Uterus (tissue), 2 donors: ENCODE measurements around the gene CADM2.

Experiments
- POLR2A ChIP-seq, 2 donors: fragments of 450-650 bp; IDR thresholded peaks; one replicate each; pipeline ENCODE4 v1.6.1; 2016; ENCODE audit warnings: antibody characterized with exemption in 2 of 2, mild to moderate bottlenecking in 1 of 2, moderate library complexity in 1 of 2
- TF ChIP-seq, protein P1 (sequence below), 4 experiments: fragments of 200-600 bp in 2 of 4; fragments of 450-650 bp in 2 of 4; sonication (generic) in 2 of 4; IDR thresholded peaks; one replicate each; pipeline ENCODE4 v1.5.1; 2016 to 2019; ENCODE audit warnings: antibody characterized with exemption in 4 of 4, mild to moderate bottlenecking in 2 of 4, moderate library complexity in 1 of 4

DNA sequence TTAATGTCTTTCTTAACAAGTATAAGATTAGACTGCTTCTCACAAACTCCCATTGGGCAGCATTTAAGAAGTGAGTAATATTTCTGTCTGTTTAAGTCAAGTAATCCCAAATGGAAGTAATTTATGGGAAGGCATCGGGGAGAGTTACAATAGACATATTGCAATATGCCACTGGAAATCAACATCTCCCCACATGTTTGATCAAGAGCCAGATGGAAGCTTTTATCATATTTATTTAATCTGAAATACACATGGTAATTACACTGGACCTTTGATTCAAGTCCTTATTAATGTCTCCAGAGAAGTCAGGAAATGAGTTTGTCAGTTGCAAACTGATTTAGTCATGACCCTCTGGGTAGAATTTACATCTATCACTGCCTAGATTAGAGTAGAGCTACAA lies 1088.4 kb downstream of the CADM2 start:
- TF ChIP-seq, protein P1, sequence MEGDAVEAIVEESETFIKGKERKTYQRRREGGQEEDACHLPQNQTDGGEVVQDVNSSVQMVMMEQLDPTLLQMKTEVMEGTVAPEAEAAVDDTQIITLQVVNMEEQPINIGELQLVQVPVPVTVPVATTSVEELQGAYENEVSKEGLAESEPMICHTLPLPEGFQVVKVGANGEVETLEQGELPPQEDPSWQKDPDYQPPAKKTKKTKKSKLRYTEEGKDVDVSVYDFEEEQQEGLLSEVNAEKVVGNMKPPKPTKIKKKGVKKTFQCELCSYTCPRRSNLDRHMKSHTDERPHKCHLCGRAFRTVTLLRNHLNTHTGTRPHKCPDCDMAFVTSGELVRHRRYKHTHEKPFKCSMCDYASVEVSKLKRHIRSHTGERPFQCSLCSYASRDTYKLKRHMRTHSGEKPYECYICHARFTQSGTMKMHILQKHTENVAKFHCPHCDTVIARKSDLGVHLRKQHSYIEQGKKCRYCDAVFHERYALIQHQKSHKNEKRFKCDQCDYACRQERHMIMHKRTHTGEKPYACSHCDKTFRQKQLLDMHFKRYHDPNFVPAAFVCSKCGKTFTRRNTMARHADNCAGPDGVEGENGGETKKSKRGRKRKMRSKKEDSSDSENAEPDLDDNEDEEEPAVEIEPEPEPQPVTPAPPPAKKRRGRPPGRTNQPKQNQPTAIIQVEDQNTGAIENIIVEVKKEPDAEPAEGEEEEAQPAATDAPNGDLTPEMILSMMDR (IDR thresholded peaks at IDR 0.05): no peak
- no peak for TF ChIP-seq POLR2A (IDR thresholded peaks at IDR 0.05)
